Measurements from ENCODE around the gene CUL4A. TPM values are rescaled to one million over a fixed set of nuclear protein-coding genes. Genes with fewer than 3 reads are reported as not detected.

Gene CUL4A
- total and polyA plus RNA-seq, 9 of the 15 experiments (the other 6 are each of a cell fraction or from before 2014, with no cell fraction given), result 21.1 to 92.0 (median 63.2) TPM

- peaks cover 0 to 3% of the 10 kb centered on the region in 2 experiments; a peak in 1 of 5 replicates for H3K4me1 ChIP-seq (replicated peaks in 1 of 2; ENCODE audit: control insufficient read depth in 2 of 2, insufficient read depth in 2 of 2, low read length in 2 of 2)
- H3K4me2 ChIP-seq (ENCODE audit: insufficient read depth, low read length), result no peak overlapping the region
- no peak overlapping the region for H2AFZ ChIP-seq (ENCODE audit: low read depth, low read length)
- no peaks in the 10 kb centered on the region for H3K27me3 ChIP-seq (ENCODE audit: control insufficient read depth in 2 of 2, insufficient read depth in 2 of 2, low read length in 2 of 2)
- no peaks in the 10 kb centered on the region for H3K9me1 ChIP-seq (ENCODE audit: control insufficient read depth, insufficient read depth, low read length)
- in situ Hi-C loops (cut with MboI), result no loop called here
- ChIA-PET POLR2A (no interaction called here), CTCF (ENCODE audit: low intra/inter-chr PET ratio) (no interaction called here)
- TF ChIP-seq FOXK1 (CRISPR knock-in tag; IDR thresholded peaks at IDR 0.05; ENCODE audit: borderline replicate concordance) (no peak), ZNF740 (CRISPR knock-in tag; IDR thresholded peaks at IDR 0.05) (no peak), ZNF740 (tag; IDR thresholded peaks at IDR 0.05) (no peak), POLR3G (IDR thresholded peaks at IDR 0.05; ENCODE audit: extremely low read depth, insufficient read length, insufficient replicate concordance) (no peak), FOS (IDR thresholded peaks at IDR 0.05; ENCODE audit: extremely low read depth, insufficient read length) (no peak), NRF1 (conservative IDR thresholded peaks at IDR 0.05 in 1 of 2, IDR thresholded peaks at IDR 0.05 in 1 of 2) (no peak), ZBTB9 (CRISPR knock-in tag; IDR thresholded peaks at IDR 0.05) (no peak)
- DNase-seq (ENCODE audit: extremely low read depth in 1 of 4, low spot score in 3 of 4) (no peak), ATAC-seq (no peak), FAIRE-seq (no peak)
- peaks cover 4% of the 10 kb centered on the region; the same call in 1 of the 2 replicates for H4K20me1 ChIP-seq (replicated peaks; ENCODE audit: control insufficient read depth, insufficient read depth, low read length)
- WGBS (ENCODE audit: insufficient coverage, low coverage, missing lambda C conversion rate), result 87% methylated on average over 21 of the region's 23 CpGs
- intact Hi-C loops (cut with micrococcal nuclease), result no loop called here
- peaks cover 9% of the 10 kb centered on the region; the same call in 2 of the 3 replicates for H3K79me2 ChIP-seq (ENCODE audit: control insufficient read depth, insufficient read depth, low read length)
- no peak overlapping the region for H3K9ac ChIP-seq (ENCODE audit: insufficient read depth in 1 of 2, low read depth in 2 of 2, low read length in 2 of 2)
- H3K36me3 ChIP-seq (ENCODE audit: control insufficient read depth, insufficient read depth, low read length), result peaks cover 89% of the 10 kb centered on the region
- no peak overlapping the region; the same call in 2 of the 3 replicates for H3K27ac ChIP-seq (ENCODE audit: extremely low read depth, low read depth, low read length)
- no peaks in the 10 kb centered on the region for H3K9me3 ChIP-seq (replicated peaks; ENCODE audit: control insufficient read depth, insufficient read depth, low read depth, low read length)
- BruUV-seq (replicated peaks), result no TSS peak
- H3K4me3 ChIP-seq, result no peak overlapping the region
Measured at GRCh38 chr13:113187883-113188665, 21.3 kb upstream of the CUL4A start.

All from K562 (cell line).